NCI-H1048 (cell line): ENCODE results near the gene EMD.
"Not testable (repeated sequence)": the region's sequence is repeated elsewhere in the genome, so short reads cannot be mapped to it uniquely, and the experiment has no call there.

Experiments
- DNase-seq: peaks from one replicate; lab custom pipeline; 2025; lab: John Stamatoyannopoulos, UW

Gene EMD

DNA sequence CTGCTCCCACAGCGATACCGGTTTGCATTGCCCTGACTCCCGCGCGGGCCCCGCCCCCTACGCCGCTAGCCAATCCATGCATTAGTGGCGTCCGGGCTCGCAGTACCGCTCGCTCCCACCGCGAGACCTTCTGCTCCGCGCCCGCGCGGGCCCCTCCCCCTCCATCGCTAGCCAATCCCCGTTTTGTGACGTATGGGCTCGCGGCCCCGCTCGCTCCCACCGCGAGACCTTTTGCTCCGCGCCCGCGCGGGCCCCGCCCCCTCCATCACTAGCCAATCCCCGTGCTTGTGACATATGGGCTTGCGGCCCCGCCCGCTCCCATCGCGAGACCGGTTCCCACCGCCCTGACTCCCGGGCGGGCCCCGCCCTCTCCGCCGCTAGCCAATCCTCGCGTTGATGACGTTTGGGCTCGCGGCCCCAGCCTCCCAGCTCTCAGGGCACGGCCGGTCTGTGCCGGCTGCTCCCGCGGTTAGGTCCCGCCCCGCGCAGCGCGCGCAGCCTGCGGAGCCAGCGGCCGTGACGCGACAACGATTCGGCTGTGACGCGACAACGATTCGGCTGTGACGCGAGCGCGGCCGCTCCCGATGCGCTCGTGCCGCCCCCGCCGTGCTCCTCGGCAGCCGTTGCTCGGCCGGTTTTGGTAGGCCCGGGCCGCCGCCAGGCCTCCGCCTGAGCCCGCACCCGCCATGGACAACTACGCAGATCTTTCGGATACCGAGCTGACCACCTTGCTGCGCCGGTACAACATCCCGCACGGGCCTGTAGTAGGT, at the start of gene EMD:
Gene EMD, plus strand, starts transcription at position 497 of the 770 bp plus-strand sequence. Its CDS starts 190 bp downstream, at position 687.
- DNase-seq: peak; percentile 95

DNA sequence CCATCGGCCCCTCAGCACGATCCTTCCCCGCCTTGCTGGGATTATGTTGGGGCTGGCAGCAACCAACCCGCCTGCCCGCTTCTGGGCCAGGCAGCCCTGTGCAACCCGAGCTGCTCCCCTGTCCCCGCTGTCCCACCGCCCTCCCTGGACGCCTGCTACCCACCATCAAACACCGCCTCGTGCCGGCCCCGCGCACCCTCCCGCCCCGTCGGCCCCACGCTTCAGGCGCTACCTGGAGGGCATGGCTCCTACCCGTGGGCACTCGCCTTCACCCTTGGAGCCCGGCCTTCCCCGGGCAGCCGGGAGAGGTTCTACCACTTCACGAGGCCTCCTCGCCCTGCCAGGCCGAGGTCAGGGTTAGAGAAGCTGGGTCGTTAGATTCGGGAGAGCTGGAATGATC, 46.5 kb upstream of the EMD start:
- DNase-seq: no peak

DNA sequence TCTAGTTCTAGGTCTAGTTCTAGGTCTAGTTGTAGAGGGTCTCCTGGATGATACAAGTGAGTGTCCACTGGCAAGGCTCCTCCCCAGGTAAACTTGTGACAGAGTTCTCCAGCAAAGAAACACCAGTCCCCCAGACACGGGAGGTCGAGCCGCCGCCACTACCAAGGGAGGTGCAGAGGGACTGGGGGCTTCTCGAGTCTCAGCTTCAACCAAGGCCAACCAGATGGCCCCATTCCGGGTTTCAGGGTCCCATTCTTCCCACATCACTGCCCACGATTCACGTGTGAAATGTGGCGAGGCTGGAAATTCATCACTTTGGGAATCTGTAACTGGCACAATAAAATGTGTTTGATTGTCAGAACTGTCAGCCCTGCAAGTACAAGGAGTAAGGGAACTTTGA, 46.0 kb upstream of the EMD start:
- no peak for DNase-seq

DNA sequence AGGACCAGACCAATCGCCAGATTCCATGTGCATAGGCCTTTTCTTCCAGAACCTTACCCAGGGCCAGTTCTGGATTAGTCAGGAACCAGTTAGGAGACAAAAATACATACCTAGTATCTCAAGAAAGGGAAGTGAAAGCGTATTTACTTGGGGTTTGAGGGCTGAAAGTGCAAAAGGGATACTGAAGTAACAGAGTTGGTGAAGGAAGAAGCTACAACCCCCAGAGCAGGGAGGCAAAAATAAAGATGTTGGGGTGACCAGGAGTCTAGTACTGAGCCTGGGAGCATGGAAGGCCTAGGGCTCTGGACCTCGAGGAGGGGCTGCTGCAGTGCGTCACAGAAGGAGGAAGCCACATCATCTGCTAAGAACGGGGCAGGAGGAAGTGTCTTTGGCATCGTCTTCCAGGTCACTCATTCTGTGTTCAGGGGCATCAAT, 45.2 kb upstream of the EMD start:
- no peak for DNase-seq

DNA sequence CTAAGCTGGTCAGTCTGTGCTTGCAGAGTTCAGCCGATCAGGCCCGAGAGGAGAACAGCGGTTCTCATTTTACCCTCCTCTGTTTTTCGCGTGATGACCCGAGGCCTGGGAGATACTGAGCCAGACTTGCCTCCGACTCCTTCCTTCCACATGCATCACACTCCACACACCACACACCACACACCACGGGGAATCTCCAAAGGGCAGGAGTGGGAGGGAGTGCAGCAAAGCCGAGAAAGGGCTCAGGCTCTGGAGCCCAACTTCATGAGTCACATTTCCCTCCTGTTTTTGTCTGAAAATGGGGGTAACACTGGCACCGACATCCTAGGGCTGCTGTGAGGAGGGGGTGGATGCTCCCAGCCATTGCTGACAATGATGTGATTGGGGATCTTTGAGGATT, 44.6 kb upstream of the EMD start:
- no peak for DNase-seq

DNA sequence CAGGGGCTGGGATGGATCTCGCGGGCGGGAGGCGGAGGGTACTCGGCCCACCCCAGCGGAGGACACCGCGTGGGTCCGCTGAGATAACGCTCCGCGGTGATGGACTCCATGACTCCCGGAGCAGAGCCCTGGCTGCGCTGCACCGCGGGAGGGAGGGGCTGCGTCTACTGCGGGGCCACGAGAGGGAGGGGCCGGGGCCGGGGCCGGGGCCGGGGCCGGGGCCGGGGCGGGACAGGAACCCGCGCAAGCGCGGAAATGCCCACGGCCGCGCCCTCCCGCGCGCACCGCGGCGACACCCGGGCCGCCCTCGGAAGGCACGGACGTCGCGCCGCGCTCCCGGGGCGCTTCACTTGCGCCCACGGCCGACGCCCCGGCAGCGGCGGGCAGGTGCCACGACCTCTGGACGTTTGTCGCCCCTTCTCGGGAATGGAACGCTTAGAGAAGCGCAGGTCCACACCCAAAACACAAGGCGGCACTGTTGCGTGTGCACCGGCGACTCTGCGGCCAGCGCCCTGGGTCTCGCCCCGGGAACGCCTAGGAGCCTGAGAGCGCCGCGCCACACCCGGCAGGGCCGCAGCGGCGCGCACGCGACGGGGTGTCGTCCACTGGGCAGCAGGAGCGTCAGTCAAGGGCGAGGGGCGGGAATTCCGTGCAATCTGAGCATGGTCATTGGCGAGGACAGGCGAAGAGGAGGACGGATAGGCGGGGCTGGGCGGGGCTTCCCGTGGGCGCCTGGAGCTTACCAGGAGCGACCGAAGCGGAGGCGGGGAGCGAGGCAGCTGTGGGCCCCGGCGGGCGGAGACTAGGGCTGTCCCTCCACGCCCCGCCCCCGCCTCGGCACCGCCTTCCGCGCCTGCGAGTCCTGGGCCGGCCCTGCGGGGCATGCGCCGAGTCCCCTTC, 37.4 kb upstream of the EMD start:
- not testable (repeated sequence) for DNase-seq

DNA sequence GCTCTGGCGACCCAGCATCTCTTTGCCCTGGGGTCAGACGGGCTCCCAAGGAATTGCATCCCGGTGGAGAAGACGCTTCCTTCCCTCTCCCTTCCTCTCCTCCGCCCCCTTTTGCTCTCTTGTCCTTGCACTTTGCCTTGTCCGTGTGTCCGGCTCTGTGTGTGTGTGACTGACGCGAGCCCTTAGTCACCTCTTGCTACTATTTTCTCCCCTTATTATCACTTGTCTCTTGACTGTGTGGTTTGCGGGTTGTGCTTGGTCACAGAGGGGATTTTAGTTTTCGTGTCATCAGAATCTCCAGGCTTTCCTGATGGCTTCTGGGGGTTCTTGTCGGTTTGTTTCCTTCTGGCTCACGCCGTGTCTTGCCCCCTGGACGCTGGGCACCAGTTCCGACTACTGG, 36.0 kb upstream of the EMD start:
- DNase-seq: not testable (repeated sequence)

DNA sequence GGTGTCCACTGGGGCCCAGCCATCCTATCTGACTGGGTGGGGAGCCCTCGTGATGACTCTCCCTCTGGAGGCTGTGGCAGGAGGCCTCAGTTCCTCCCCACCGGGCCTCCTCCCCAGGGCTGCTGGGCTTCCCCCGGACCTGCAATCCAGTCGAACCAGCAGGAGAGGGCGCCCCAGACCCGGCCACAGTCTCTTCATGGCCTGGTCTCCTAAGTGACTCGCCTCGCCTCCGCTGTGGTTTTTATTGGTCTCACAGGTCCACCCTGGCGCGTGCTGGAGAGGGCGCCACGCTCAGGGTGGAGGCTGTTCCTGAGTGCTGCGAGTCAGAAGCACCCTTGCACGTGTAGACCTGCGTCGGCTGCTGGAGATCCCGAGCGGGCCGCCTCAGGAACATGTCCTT, 35.5 kb upstream of the EMD start:
- not testable (repeated sequence) for DNase-seq

DNA sequence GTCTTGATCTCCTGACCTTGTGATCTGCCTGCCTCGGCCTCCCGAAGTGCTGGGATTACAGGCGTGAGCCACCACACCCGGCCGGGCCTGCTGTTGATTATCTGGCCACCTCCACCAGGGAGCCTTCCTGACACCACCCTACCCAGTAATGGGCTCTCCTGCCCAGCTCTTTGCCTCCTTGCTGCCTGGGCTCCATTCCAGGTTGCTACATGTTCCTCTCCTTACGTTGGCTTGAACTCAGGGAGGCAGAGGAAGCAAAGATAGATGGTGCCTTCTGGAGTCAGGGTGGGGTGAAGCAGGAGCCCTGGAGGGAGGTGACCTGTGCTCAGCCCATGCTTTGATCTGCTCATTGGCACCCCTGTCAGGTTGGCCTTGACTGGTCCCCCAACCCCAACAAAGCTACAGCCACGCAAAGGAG, 31.0 kb upstream of the EMD start:
- no peak for DNase-seq

DNA sequence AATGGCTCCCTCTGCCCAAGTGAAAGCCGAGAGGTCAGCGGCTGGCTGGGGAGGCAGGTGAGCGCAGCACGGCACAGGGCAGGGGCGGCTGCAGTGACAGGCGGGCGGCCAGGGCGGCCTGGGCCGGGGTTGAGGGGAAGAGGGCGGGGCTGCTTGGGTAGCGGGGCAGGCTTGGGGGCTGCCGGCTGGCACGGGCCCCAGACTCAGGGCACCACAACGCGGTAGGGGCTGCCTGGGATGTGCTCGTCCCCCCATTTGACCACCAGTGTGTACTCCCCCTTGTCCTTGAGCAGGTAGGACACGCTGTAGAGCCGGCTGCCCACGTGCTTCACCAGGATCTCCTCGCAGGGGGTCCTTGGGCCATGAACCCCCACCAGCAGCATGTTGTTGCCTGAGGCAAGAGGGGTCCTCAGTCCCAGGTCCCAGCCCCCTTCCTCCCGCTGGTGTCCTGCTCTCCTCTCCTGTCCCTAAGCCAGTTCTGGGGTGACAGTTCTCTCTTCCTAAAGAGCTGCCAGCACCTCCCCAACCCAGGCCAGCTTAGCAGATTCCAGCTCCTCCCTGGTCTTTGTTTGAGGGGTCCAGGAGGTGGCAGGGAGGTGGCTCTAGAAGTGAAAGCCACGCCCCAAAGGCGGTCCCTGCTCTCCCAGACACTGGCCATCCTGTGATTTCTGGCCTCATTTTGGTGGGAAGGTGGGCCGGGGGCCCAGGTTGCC, 30.3 kb upstream of the EMD start:
- DNase-seq: no peak

DNA sequence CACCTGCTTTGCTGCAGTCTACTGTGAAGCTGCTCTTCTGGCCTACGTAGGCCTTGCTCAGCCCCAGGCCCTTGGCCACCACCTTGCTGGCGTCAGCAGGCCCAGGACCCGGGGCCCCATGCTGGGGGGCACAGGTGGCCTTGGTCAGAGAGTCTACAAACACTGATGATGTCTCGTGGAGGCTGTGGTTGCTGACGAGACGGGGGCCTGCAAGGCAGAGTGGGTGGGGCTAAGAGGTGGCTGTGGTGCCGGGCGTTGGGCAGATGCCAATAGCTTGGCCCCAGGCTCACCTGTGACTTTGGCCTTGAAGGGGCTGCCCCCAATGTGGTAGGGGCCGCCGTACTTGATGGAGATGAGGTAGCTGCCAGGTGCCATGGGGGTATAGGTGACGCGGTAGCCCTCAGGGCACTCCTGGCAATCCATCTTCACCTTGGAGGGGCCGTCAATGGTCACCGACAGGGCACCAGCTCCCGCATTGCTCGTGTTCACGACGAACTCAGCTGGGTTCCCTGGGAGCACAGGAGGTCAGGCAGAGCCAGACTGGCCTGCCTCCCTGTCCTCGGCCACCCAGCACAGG, 29.6 kb upstream of the EMD start:
- DNase-seq: no peak

DNA sequence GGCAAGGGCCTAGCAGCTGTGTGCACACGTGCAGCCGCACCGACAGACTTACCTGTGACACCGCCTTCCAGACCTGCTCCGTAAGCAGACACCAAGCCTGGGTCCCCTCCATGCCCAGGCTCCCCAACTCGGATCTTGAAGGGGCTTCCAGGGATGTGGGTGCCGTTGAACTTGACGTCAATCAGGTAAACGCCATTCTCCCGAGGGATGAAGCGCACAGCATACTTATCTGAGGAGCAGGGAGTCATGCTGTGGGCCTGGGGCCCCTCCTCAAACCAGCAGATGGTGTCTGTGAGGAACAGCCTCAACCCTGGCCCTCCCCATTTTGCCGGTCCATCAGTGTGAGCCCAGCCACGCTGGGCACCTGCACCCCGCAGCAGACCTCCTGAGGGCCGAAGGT, 29.1 kb upstream of the EMD start:
- DNase-seq: no peak

DNA sequence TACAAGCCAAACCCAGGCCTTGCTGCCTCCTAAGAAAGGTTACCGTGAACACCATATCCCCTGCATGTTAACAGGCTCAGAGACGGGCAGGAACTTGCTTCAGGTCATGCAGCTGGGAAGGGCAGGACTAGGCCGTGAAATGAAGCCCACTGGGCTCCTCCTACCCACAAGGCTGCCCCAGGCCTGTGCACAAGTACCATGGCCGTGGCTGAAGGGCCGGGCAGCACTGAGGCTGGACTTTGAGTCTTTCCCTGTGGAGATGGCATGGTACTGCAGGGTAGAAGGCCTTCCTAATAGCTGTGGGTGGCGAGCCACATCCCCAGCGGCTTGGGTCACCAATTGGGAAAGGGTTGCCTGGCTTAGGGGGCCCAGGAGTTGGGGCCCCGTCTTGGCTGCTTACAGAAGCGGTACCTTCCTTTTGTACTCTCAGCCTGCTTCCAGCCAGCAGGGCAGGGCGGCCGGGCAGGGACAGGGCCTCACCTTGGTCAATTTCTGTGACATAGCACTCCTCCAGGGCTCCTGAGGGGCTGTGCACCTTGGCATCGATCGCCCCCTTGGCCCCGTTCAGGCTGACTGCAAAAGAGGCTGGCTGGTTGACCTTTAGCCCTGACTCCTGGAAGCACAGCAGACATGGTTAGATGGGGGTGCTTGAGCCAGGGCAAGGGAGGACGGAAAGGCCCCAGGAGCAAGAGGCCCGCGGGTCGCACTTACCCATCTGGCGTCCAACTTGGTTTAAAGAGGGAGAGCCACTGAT, 28.5 kb upstream of the EMD start:
- DNase-seq: no peak

DNA sequence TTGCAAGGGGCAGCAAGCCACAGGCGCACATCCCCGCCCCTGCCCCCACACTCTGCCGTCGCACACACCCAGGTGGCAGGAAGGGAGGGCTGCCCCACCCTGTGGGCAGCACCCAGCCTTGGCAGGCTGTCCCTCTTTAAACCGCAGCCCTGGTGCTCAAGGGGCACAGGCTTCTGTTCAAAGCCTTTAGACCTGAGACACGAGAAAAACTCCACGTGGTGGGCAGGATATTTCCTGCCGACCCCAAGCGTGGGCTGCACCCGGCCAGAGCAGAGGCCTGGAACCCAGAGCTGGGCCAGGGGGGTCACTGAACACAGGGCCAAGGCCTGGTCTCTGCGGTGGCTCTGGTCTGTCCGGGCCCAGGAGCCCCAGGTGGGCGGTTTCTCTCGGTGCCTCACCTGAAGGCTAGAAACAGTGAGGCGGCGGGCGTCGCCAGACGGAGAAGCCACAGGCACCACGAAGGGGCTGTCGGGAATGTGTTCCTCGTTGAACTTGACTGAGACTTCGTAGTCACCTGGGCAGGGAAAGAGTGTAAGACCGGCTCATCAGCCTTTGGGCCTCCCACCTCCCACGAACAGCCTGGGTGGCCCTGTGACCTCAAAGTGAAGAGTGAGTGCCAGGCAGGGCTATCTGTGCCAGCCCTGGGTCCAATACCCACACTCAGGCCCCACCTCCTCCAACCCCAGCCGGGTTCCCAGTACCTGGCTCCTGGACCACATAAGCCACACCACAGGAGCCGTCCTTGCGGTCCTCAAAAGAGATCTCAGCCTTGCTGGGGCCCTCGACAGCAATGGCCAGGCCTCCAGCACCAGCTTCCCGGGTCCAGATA, 27.7 kb upstream of the EMD start:
- no peak for DNase-seq

DNA sequence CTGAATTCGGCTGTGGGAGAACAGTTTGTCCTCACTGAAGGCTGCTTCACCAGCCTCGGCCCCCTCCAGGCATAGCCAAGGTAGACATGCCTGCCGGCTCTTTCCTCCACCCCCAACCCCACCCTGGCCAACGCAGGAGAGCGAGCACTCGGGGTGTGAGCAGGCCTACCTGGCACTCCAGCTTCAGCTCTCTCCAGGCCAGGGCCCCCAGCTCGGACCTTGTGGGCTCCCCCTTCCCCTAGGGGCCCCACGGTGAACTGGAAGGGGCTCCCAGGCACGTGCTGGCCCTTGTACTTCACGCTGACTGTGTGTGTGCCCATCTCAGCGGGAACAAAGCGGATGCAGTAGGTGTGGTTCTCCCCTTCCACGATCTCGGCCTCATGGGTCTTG, 27.1 kb upstream of the EMD start:
- no peak for DNase-seq

DNA sequence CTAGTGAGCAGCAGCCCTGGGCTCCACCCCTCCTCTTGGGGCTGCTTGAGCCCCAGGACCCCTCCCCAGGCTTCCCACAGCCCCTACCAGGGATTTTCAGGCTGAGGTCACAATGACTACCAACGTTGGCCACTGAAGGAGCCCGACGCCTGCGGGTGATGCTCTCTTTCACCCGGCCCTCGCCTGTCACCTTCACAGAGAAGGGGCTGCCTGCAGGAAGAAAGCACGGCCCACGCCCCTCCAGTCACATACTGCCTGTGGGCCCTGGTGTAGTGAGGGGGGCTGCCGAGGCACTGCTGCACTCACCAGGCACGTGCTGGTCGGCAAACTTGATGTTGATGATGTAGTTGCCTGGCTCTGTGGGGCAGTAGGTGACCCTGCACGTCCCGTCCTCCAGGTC, 26.6 kb upstream of the EMD start:
- DNase-seq: no peak

DNA sequence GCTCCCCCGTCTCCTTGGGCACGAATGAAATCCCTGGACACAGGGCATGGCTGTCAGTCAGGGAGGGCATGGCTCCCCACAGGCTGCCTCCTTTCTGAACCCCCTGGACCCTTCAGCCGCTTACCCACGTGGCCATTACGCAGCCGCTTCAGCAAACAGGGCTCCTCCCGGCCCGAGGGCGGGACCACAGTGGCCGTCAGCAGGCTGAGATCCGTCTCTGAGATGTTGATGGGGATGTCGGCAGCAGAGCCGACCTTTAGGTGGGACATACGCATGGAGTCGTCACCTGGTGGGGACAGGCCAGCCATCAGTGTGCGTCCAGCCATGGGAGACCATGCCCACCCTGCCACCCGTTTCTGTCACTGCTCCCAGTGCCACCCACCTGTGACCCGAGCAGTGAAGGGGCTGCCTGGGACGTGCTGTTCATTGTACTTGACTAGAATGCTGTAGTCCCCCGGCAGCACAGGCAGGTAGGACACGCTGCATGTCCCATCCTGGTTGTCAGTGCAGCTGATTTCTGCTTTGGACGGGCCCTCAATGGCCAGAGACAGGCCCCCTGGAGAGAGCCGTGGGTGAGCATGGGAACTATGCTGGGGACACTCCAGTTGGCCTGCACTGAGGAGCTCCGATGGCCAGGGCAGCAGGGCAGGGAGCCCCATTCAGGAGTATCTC, 25.8 kb upstream of the EMD start:
- DNase-seq: no peak

DNA sequence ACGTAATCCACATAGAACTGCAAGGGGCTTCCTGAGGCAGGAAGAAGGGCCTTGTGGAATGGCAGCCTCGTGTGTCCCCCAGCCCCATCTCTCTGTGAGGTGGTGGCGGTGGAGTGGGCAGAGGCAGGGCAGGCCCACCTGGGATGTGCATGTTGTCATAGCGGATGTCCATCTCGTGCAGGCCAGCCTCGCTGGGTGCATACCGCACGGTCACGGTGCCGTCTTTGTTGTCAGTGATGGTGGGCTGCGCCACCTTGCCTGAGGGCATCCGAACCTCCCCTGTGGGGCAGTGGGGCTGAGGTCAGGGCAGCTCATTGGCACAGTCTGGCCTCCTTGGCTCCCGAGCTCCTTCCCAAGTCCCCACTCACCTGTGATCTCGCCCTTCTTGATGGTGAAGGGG, 25.1 kb upstream of the EMD start:
- DNase-seq: no peak

DNA sequence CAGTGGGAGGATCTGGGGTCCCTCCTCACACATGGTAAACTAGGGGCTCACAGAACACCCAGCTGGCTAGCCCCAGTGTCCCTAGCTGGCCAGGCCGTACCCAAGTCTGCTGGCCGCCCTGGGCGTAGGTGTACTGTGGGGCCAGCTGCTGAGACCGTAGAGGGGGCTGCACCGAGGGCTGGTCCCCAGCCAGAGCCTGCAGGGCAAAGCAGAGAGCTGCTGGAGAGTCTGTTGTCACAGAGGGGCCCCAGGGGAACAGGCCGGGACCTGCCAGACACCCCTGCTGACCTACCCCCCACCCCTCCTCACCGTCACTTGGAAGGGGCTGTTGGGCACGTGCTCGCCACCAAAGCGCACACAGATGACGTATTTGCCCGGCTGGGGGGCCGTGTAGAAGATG, 24.6 kb upstream of the EMD start:
- DNase-seq: no peak
